ENCODE results near the gene IFIT1B.
"Not testable (repeated sequence)": the region's sequence is repeated elsewhere in the genome, so short reads cannot be mapped to it uniquely, and the experiment has no call there.

Gene IFIT1B

DNA sequence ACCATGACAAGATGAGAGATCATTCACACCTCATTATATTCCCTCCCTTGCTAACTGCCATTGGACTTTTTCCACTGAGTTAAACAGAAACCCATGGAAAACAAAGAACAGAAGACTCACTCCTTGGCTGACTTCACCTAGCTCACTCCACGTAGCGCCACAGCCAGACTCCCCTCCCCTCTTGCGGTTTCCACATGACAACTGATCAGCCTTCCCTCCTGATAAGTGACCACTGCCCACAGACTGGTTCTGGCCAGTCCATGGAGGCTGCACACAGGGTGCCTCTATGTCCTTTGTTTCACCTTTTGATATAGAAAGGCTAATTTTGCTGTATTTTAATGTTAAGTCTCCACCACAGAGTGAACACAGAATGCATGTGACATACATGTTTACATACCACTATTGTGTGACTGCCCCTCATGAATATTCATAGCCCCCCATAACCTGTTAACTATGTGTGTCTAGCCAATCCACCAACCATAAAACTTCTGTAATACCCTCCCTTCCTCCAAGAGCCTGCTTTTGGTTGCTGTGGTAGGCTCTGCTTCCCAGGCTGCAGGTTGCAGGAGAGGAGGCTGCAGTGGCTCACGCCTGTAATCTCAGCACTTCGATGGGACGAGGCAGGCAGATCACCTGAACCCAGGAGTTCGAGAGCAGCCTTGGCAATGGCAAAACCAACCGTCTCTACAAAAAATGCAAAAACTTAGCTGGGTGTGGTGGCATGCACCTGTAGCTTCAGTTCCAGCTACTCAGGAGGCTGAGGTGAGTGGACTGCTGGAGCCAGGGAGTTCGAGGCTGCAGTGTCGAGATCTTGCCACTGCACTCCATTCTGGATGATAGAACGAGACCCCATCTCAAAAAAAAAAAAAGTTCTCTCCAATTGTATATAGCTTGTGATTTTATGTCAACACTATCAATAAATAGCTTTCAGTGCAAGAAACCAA lies 26.5 kb downstream of the IFIT1B start:
- H3K9me3 ChIP-seq (ENCODE audit: severe bottlenecking): no peaks in the 10 kb centered on the region
- H3K27ac ChIP-seq: no peak overlapping the region
- H3K27me3 ChIP-seq (ENCODE audit: insufficient read depth, low read depth, severe bottlenecking): no peaks in the 10 kb centered on the region
- H3K36me3 ChIP-seq: no peaks in the 10 kb centered on the region
- TF ChIP-seq, protein P1, sequence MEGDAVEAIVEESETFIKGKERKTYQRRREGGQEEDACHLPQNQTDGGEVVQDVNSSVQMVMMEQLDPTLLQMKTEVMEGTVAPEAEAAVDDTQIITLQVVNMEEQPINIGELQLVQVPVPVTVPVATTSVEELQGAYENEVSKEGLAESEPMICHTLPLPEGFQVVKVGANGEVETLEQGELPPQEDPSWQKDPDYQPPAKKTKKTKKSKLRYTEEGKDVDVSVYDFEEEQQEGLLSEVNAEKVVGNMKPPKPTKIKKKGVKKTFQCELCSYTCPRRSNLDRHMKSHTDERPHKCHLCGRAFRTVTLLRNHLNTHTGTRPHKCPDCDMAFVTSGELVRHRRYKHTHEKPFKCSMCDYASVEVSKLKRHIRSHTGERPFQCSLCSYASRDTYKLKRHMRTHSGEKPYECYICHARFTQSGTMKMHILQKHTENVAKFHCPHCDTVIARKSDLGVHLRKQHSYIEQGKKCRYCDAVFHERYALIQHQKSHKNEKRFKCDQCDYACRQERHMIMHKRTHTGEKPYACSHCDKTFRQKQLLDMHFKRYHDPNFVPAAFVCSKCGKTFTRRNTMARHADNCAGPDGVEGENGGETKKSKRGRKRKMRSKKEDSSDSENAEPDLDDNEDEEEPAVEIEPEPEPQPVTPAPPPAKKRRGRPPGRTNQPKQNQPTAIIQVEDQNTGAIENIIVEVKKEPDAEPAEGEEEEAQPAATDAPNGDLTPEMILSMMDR (IDR thresholded peaks at IDR 0.05; ENCODE audit: low read depth, low read length): no peak
- H3K4me3 ChIP-seq (ENCODE audit: low read depth, low read length): no peak overlapping the region
- DNase-seq: no peak

DNA sequence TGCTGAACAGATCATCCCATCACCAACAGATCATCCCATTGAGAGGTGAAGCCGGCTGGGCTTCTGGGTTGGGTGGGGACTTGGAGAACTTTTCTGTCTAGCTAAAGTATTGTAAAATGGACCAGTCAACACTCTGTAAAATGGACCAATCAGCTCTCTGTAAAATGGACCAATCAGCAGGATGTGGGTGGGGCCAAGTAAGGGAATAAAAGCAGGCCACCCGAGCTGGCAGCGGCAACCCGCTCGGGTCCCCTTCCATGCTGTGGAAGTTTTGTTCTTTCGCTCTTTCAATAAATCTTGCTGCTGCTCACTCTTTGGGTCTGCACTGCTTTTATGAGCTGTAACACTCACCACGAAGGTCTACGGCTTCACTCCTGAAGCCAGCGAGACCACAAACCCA lies 28.3 kb downstream of the IFIT1B start:
- not testable (repeated sequence) for DNase-seq; H3K9me3 ChIP-seq (ENCODE audit: severe bottlenecking); H3K27me3 ChIP-seq (ENCODE audit: insufficient read depth, low read depth, severe bottlenecking); H3K36me3 ChIP-seq; H3K4me3 ChIP-seq (ENCODE audit: low read depth, low read length); H3K27ac ChIP-seq

DNA sequence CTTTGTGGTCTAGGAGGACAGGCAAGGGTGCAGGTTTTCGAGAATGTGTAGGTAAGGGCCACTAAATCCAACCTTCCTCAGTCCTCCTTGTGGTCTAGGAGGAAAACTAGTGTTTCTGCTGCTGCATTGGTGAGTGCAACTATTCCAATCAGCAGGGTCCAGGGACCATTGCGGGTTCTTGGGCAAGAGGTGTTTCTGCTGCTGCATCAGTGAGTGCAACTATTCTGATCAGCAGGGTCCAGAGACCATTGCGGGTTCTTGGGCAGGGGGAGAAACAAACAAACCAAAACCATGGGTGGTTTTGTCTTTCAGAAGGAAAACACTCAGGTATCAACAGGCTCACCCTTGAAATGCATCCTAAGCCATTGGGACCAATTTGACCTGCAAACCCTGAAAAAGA lies 29.9 kb downstream of the IFIT1B start:
- not testable (repeated sequence) for H3K4me3 ChIP-seq (ENCODE audit: low read depth, low read length); H3K36me3 ChIP-seq; H3K27me3 ChIP-seq (ENCODE audit: insufficient read depth, low read depth, severe bottlenecking); H3K27ac ChIP-seq; H3K9me3 ChIP-seq (ENCODE audit: severe bottlenecking); DNase-seq

DNA sequence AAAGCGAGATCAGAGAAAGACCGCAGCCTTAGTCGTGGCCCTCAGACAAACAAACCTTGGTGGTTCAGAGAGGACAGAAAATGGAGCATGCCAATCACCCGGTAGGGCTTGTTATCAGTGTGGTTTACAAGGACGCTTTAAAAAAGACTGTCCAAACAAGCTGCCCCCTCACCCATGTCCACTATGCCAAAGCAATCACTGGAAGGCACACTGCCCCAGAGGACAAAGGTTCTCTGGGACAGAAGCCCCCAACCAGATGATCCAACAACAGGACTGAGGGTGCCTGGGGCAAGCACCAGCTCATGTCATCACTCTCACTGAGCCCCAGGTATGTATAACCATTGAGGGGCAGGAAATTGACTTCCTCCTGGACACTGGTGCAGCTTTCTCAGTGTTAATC lies 31.4 kb downstream of the IFIT1B start:
- not testable (repeated sequence) for DNase-seq; H3K27ac ChIP-seq; H3K9me3 ChIP-seq (ENCODE audit: severe bottlenecking); H3K27me3 ChIP-seq (ENCODE audit: insufficient read depth, low read depth, severe bottlenecking); H3K36me3 ChIP-seq; H3K4me3 ChIP-seq (ENCODE audit: low read depth, low read length)

DNA sequence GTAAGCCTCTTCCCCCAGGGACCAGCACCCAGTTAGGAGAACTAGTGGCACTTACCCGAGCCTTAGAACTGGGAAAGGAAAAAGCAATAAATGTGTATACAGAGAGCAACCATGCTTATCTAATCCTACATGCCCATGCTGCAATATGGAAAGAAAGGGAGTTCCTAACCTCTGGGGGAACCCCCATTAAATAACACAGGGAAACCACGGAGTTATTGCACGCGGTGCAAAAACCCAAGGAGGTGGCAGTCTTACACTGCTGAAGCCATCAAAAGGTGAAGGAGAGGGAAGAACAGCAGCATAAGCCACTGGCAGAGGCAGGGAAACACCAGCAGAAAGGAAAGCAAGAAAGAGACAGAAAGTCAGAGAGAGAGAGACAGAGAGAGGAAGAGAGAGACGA lies 32.7 kb downstream of the IFIT1B start:
- not testable (repeated sequence) for H3K36me3 ChIP-seq, DNase-seq

DNA sequence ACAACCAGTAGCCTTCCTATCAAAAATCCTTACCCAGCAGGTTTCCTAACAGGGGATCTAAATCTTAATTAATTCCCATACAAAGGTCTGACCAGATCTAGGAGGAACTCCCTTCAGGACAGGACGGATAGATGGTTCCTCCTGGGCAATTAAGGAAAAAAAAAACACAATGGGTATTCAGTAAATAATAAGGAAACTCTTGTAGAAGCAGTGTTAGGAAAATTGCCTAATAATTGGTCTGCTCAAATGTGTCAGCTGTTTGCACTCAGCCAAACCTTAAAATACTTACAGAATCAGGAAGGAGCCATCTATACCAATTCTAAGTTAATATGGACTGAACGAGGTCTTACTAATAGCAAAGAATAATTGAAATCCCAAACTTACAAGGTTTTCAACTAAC lies 33.3 kb downstream of the IFIT1B start:
- not testable (repeated sequence) for H3K9me3 ChIP-seq (ENCODE audit: severe bottlenecking); H3K27ac ChIP-seq; H3K27me3 ChIP-seq (ENCODE audit: insufficient read depth, low read depth, severe bottlenecking); H3K36me3 ChIP-seq; H3K4me3 ChIP-seq (ENCODE audit: low read depth, low read length); DNase-seq

More for the DNA sequence above, 32.7 kb downstream of the IFIT1B start:
- not testable (repeated sequence) for H3K27ac ChIP-seq; H3K27me3 ChIP-seq (ENCODE audit: insufficient read depth, low read depth, severe bottlenecking); H3K4me3 ChIP-seq (ENCODE audit: low read depth, low read length); H3K9me3 ChIP-seq (ENCODE audit: severe bottlenecking)

DNA sequence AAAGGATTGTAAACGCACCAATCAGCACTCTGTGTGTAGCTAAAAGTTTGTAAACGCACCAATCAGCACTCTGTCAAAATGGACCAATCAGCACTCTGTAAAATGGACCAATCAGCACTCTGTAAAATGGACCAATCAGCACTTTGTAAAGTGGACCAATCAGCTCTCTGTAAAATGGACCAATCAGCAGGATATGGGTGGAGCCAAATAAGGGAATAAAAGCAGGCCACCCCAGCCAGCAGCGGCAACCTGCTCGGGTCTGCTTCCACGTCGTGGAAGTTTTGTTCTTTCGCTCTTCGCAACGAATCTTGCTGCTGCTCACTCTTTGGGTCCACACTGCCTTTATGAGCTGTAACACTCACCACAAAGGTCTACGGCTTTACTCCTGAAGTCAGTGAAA lies 34.4 kb downstream of the IFIT1B start:
- H3K4me3 ChIP-seq (ENCODE audit: low read depth, low read length): not testable (repeated sequence)

DNA sequence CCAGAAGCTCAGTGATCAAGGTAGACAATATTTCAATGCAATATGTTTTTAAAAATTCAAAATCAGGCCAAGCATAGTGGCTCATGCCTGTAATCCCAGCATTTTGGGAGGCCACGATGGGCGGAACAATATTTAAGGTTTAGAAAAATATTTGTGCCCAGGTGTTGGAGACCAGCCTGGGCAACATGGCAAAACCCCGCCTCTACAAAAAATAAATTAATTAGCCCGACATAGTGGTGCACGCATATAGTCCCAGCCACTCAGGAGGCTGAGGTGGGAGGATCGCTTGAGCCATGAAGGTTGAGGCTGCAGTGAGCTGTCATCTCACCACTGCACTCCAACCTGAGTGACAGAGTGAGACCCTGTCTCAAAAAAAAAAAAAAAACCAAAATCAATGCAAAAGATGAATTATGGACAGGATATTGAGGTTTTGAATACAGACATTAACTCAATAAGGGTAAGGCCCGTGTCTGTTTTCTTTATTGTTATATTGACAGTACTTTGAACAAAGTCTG lies 35.6 kb downstream of the IFIT1B start:
- Histone ChIP-seq H3K27ac (no peak overlapping the region), H3K9me3 (ENCODE audit: severe bottlenecking) (no peaks in the 10 kb centered on the region), H3K36me3 (peaks cover 7% of the 10 kb centered on the region), H3K27me3 (ENCODE audit: insufficient read depth, low read depth, severe bottlenecking) (no peaks in the 10 kb centered on the region), H3K4me3 (ENCODE audit: low read depth, low read length) (no peak overlapping the region)
- no peak for DNase-seq
- TF ChIP-seq, protein P1 (IDR thresholded peaks at IDR 0.05; ENCODE audit: low read depth, low read length): no peak

More for the DNA sequence above, 34.4 kb downstream of the IFIT1B start:
- not testable (repeated sequence) for H3K9me3 ChIP-seq (ENCODE audit: severe bottlenecking); H3K36me3 ChIP-seq; DNase-seq; H3K27me3 ChIP-seq (ENCODE audit: insufficient read depth, low read depth, severe bottlenecking); H3K27ac ChIP-seq

All from WERI-Rb-1 (cell line).